Choroid plexus epithelial cell (primary cell): ENCODE results near the gene PSMB10.
"Not testable (repeated sequence)": the region's sequence is repeated elsewhere in the genome, so short reads cannot be mapped to it uniquely, and the experiment has no call there.

ENCODE experiments used
- DNase-seq: peaks from one replicate; pipeline ENCODE4 v3.0.0-alpha.2; 2010; ENCODE audit warnings: low read depth
- H3K4me3 ChIP-seq: 2 replicates; pipeline ENCODE4 v1.5.1; 2011; ENCODE audit warnings: low read depth, mild to moderate bottlenecking, control low read depth, low read length, moderate library complexity
- CTCF ChIP-seq: conservative IDR thresholded peaks from 2 replicates; pipeline ENCODE4 v1.5.1; 2011; ENCODE audit warnings: low read depth, mild to moderate bottlenecking, control low read depth, inconsistent platforms, low read length, moderate library complexity

The PSMB10 gene

DNA sequence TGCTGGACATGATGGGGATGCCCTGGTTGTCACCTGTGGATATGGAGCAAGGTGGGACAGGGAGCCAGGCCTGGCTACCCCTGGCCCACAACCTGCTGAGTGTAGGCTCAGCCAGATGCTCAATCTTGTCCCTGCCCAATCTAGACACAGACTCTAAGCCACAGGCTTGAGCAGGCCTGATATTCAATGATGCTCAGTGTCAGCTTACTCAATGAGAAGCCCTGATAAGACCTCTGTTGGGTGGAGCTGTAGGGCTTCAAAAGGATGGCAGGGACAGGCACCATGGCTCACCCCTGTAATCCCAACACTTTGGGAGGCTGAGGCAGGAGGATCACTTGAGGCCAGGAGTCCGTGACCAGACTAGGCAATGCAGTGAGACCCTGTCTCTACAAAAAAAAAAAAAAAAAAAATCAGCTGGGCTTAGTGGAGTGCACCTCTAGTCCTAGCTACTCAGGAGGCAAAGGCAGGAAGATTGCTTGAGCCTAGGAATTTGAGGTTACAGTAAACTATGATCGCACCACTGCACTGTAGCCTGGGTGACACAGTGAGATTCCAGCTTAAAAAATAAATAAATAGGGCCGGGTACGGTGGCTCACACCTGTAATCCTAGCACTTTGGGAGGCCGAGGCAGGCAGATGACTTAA is 3.9 kb upstream of the PSMB10 start:
- no peak overlapping the region for H3K4me3 ChIP-seq
- DNase-seq: no peak
- TF ChIP-seq CTCF: no peak

DNA sequence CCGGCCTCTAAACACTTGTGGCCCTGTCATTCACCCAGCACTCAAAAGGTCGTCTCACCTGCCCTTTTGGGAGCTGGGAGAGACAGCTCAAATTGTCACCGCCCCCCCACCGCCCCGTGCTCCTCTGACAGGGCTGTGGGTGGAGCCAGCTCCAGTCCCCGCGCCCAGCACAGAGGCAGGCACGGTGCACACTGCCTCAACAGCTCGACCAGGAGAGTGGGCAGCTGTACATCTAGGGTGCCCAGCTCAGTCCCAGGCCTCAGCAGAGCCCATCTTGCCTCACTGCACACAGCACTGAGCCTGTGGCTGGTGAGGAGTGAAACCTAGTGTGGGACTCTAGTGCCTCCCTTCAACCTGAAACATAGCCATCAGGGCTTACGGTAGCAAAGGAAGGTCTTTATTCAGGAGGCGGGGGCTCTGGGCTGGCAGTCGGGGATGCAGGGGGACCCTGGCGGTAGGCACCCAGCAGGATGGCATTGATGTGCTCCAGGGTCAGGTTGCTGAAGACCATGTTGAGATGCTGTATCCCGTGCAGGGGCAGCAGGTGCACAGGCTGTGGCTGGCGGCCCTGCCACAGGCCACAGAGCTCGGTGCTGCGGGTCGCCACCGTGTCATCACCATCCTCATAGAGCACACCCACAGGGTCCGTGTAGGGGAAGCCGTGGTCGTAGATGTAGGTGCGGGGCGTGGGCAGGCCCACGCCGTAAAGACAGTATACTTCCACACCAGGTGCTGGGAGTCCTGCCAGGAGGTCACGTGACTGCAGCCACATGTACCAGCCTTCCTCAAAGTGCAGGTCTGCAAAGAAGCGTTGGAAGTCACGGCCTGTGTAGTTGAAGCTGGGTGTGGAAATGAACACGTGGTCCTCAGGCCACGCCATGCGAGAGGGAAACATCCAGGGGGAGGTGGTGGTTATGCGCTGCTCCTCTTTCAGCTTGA is 3.1 kb upstream of the PSMB10 start:
- no peak for DNase-seq
- no peak for TF ChIP-seq CTCF
- H3K4me3 ChIP-seq: no peak overlapping the region

- H3K4me3 ChIP-seq, DNase-seq: not testable (repeated sequence)
Observed at GRCh38 chr16:67937713-67938112, 1.1 kb upstream of the PSMB10 start.

DNA sequence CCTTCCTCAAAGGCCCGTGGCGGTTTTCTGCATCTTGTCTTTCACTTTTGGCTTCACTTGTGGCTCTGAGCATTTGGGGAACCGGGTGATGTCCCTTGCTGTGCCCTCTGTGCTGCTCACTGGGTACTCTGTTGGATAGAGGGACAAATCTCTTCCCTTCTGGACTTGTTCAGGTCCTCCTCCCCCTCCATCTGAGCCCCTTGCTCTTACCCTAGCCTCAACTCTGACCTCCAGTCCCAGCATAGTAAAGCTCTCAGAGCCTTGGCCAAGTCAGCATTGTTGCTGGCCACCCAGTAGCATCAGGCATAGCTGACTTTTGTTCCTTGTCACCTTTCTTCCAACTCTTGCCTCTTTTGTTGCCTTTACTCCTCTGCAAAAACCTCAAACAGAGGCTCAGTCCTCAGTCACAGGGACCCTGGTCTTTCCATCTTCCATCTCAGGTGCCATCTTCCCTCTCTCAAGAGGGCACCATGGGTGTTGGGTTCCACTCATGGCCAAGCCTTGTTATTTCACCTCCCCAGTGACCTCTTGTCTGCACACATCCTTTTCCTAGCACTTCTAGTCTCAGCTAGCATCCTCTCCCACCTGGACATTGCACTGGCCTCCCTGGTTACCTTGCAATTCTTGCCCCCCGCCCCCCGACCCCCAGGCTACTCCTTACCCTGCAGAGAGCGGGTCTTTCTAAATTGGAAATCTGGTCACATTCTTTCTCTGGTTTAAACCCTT is 393 bp upstream of the PSMB10 start:
- H3K4me3 ChIP-seq: peak overlapping the region; percentile 100
- TF ChIP-seq CTCF: no peak
- DNase-seq: no peak

- H3K4me3 ChIP-seq: peak overlapping the region; percentile 100
- TF ChIP-seq CTCF: no peak
- peak; percentile 96 for DNase-seq
Observed at GRCh38 chr16:67935402-67936123, 1.1 kb downstream of the PSMB10 start.

DNA sequence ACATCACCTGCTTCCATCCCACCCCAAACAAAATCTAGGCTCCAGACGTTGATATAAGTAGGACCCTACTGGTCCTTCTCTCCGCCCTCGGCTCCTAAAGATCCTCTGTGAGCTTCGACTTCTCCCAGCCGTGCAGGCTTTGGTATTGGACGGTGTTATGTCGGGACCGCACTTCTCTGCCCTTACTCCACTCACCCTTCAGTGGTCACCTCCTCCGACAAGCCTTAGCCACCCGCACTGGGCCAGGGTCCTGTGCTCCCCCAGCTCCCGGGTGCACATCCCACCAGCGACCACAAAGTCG is 1.6 kb downstream of the PSMB10 start:
- peak overlapping the region; percentile 100 for H3K4me3 ChIP-seq
- DNase-seq: no peak
- TF ChIP-seq CTCF: no peak
